Uterus (tissue), 4 donors: ENCODE results near the gene MICU2. TPM values are rescaled to one million over a fixed set of nuclear protein-coding genes. Genes with fewer than 3 reads are reported as not detected.

Experiments used
- DNase-seq, 2 donors: peaks; one replicate each; pipeline ENCODE4 v3.0.0-alpha.2; 2019 to 2020
- H3K27ac ChIP-seq, 2 donors: fragments of 200-600 bp; sonication (generic); 1 replicate in 1 of 2; 2 replicates in 1 of 2; pipeline ENCODE4 v1.5.1; 2016 to 2018
- H3K27me3 ChIP-seq, 2 donors: fragments of 200-600 bp; sonication (generic); one replicate each; pipeline ENCODE4 v1.5.1; 2018 to 2019; ENCODE audit warnings: control low read depth in 1 of 2
- H3K36me3 ChIP-seq, 2 donors: fragments of 200-600 bp; sonication (generic); one replicate each; pipeline ENCODE4 v1.5.1; 2019; ENCODE audit warnings: control low read depth in 1 of 2
- H3K4me1 ChIP-seq, 2 donors: fragments of 200-600 bp; sonication (generic); one replicate each; pipeline ENCODE4 v1.5.1; 2018 to 2019; ENCODE audit warnings: control low read depth in 1 of 2
- H3K4me3 ChIP-seq, 2 donors: fragments of 200-600 bp; sonication (generic); 1 replicate in 1 of 2; 2 replicates in 1 of 2; pipeline ENCODE4 v1.5.1; 2018 to 2019; ENCODE audit warnings: mild to moderate bottlenecking in 1 of 2
- H3K9me3 ChIP-seq, 2 donors: fragments of 200-600 bp; sonication (generic); one replicate each; pipeline ENCODE4 v1.5.1; 2019; ENCODE audit warnings: control low read depth in 1 of 2
- CTCF ChIP-seq, 4 experiments: fragments of 200-600 bp in 2 of 4; fragments of 450-650 bp in 2 of 4; sonication (generic) in 2 of 4; IDR thresholded peaks; one replicate each; pipeline ENCODE4 v1.5.1; 2016 to 2019; ENCODE audit warnings: antibody characterized with exemption in 4 of 4, mild to moderate bottlenecking in 2 of 4, moderate library complexity in 1 of 4
- POLR2A ChIP-seq, 2 donors: fragments of 450-650 bp; IDR thresholded peaks; one replicate each; pipeline ENCODE4 v1.6.1; 2016; ENCODE audit warnings: antibody characterized with exemption in 2 of 2, mild to moderate bottlenecking in 1 of 2, moderate library complexity in 1 of 2
- intact Hi-C: fragments of 100-400 bp; cut with DNase I; formaldehyde crosslinking; loops from one replicate; pipeline ENCODE4 v1.15.1; 2023; ENCODE audit warnings: low total_unique reads
- total RNA-seq, 4 donors: library from RNA; depleted of rRNA in 3 of 4; stranded (reverse); fragments of >200 nt in 3 of 4; gene quantifications; one replicate each; pipeline versions ENCODE4 v1.1.0 to v1.2.4, GENCODE V29; 2014 to 2023
- donor health status: DM: yes; HTN: yes; CAD: no.

The MICU2 gene
- total RNA-seq, 4 donors from 2014 or later: 19.4 to 141 (median 36.8) TPM

GRCh38 chr13:21458813-21459701 lies 144.9 kb downstream of the MICU2 start, which contains the start of gene ZDHHC20:
Gene ZDHHC20, minus strand, starts transcription at chr13:21459303. Its CDS starts 132 bp downstream, at chr13:21459171.
- TF ChIP-seq CTCF (IDR thresholded peaks at IDR 0.05): no peak
- peak; percentile 56 to 78 for TF ChIP-seq POLR2A (IDR thresholded peaks at IDR 0.05)
- H3K4me1 ChIP-seq: no peaks in the 10 kb centered on the region
- H3K36me3 ChIP-seq: no peaks in the 10 kb centered on the region
- H3K9me3 ChIP-seq: no peaks in the 10 kb centered on the region
- DNase-seq: peak; percentile 88 to 94
- intact Hi-C loops: no loop called here
- peak within 1 kb of the TSS; percentile 88 to 92 for H3K4me3 ChIP-seq
- H3K27ac ChIP-seq: peak within 1 kb of the TSS; percentile 94 to 95
- no peaks in the 10 kb centered on the region for H3K27me3 ChIP-seq

DNA sequence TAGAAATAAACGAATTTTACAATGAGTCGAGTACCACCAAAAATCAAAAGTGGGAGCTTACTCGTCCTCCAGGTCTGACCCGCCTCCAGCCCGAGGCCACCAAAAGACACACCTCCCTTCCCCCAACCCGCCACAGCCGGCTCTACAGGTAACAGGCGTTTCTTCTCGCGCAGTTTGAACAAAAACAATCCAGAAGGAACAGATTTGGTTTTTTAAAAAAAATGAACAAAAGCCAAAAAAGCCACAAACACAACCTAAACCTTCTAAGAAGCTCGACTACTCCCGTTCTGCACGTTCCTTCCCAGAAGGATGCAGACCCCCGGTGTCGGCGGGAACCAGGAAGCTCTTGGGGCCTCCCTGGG lies 145.5 kb downstream of the MICU2 start:
- no peaks in the 10 kb centered on the region for H3K9me3 ChIP-seq
- intact Hi-C loops: no loop called here
- peak overlapping the region; percentile 88 to 92 for H3K4me3 ChIP-seq
- no peaks in the 10 kb centered on the region for H3K4me1 ChIP-seq
- peak; percentile 23 to 28 for DNase-seq
- TF ChIP-seq CTCF (IDR thresholded peaks at IDR 0.05): no peak
- no peak for TF ChIP-seq POLR2A (IDR thresholded peaks at IDR 0.05)
- H3K36me3 ChIP-seq: no peaks in the 10 kb centered on the region
- H3K27ac ChIP-seq: peak overlapping the region; percentile 94 to 95
- no peaks in the 10 kb centered on the region for H3K27me3 ChIP-seq

GRCh38 chr13:21453387-21454081 lies 150.4 kb downstream of the MICU2 start:
- H3K4me1 ChIP-seq: no peaks in the 10 kb centered on the region
- TF ChIP-seq CTCF (IDR thresholded peaks at IDR 0.05): no peak
- no peak for TF ChIP-seq POLR2A (IDR thresholded peaks at IDR 0.05)
- intact Hi-C loops: no loop called here

GRCh38 chr13:21450936-21451335 lies 153.0 kb downstream of the MICU2 start:
- intact Hi-C loops: no loop called here
- TF ChIP-seq POLR2A (IDR thresholded peaks at IDR 0.05): no peak
- no peak for TF ChIP-seq CTCF (IDR thresholded peaks at IDR 0.05)
- no peaks in the 10 kb centered on the region for H3K9me3 ChIP-seq

More at GRCh38 chr13:21453387-21454081, 150.4 kb downstream of the MICU2 start:
- no peaks in the 10 kb centered on the region for H3K27me3 ChIP-seq
- H3K36me3 ChIP-seq: no peaks in the 10 kb centered on the region
- H3K9me3 ChIP-seq: no peaks in the 10 kb centered on the region
- DNase-seq: no peak
- no peak overlapping the region for H3K4me3 ChIP-seq
- H3K27ac ChIP-seq: no peak overlapping the region

DNA sequence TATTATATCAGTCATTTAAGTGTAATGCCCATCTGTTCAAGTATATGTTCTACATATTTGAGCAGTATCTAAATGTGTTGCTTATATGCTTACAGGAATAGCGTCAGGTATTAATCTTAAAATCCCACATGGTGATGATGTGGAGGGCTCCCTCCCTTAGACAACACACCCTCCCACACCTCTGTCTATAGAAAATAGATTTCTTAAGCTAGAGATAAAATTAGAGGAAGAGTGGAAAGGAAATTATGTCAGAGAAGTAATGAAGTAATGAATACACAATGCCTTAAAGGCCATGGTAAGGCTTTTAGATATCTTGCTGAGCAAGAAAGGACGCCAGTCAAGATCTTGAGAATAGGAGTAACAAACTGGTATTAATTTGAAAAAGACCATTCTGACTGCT lies 157.3 kb downstream of the MICU2 start:
- TF ChIP-seq POLR2A (IDR thresholded peaks at IDR 0.05) (no peak), CTCF (IDR thresholded peaks at IDR 0.05) (no peak)
- Histone ChIP-seq H3K27me3 (no peaks in the 10 kb centered on the region), H3K4me1 (no peaks in the 10 kb centered on the region), H3K9me3 (no peaks in the 10 kb centered on the region), H3K36me3 (no peaks in the 10 kb centered on the region), H3K4me3 (no peak overlapping the region), H3K27ac (no peak overlapping the region)
- no peak for DNase-seq
- intact Hi-C loops: no loop called here

More at GRCh38 chr13:21450936-21451335, 153.0 kb downstream of the MICU2 start:
- DNase-seq: no peak
- H3K4me1 ChIP-seq: no peaks in the 10 kb centered on the region
- H3K27me3 ChIP-seq: no peaks in the 10 kb centered on the region
- no peak overlapping the region for H3K27ac ChIP-seq
- no peaks in the 10 kb centered on the region for H3K36me3 ChIP-seq
- no peak overlapping the region for H3K4me3 ChIP-seq
